Epithelial cell of proximal tubule (primary cell): Measurements from ENCODE around the gene MINDY4. TPM values are rescaled to one million over a fixed set of nuclear protein-coding genes. Genes with fewer than 3 reads are reported as not detected.

Experiments used
- DNase-seq: peaks from one replicate; pipeline ENCODE4 v3.0.0-alpha.2; 2011; ENCODE audit warnings: low read depth
- H3K4me3 ChIP-seq: 2 replicates; pipeline ENCODE4 v1.5.1; 2011; ENCODE audit warnings: low read depth, mild to moderate bottlenecking, low read length
- CTCF ChIP-seq: conservative IDR thresholded peaks from 2 replicates; pipeline ENCODE4 v1.5.1; 2012; ENCODE audit warnings: low read depth, mild to moderate bottlenecking, low read length
- total RNA-seq: library from RNA; depleted of rRNA; stranded (reverse); fragments of >200 nt; gene quantifications from 2 replicates; pipeline ENCODE4 v1.2.3, GENCODE V29; 2015

MINDY4 gene
- total RNA-seq, 1 donor from 2014 or later = 5.2 TPM

GRCh38 chr7:30916767-30917166 is 145.6 kb downstream of the MINDY4 start:
- no peak for DNase-seq
- no peak for TF ChIP-seq CTCF
- no peak overlapping the region for H3K4me3 ChIP-seq

- no peak overlapping the region for H3K4me3 ChIP-seq
- no peak for TF ChIP-seq CTCF
- no peak for DNase-seq
Observed at GRCh38 chr7:30917216-30917893, 146.1 kb downstream of the MINDY4 start.

GRCh38 chr7:30918676-30919075 is 147.5 kb downstream of the MINDY4 start:
- peak; percentile 20 for TF ChIP-seq CTCF
- no peak for DNase-seq
- H3K4me3 ChIP-seq = no peak overlapping the region

- H3K4me3 ChIP-seq = no peak overlapping the region
- DNase-seq = no peak
- TF ChIP-seq CTCF = no peak
Observed at GRCh38 chr7:30920021-30920583, 148.9 kb downstream of the MINDY4 start.

GRCh38 chr7:30920584-30921539 is 149.6 kb downstream of the MINDY4 start:
- TF ChIP-seq CTCF = no peak
- no peak overlapping the region for H3K4me3 ChIP-seq
- no peak for DNase-seq

GRCh38 chr7:30921540-30922401 is 150.6 kb downstream of the MINDY4 start:
- no peak overlapping the region for H3K4me3 ChIP-seq
- no peak for DNase-seq
- TF ChIP-seq CTCF = no peak
